Measurements from ENCODE around the gene SGIP1. TPM values are rescaled to one million over a fixed set of nuclear protein-coding genes. Genes with fewer than 3 reads are reported as not detected.
A peak's percentile ranks its signal among the peaks of the same experiment; 100 is the strongest.

SGIP1 gene
- total RNA-seq, 1 donor from 2014 or later: 0.79 TPM

DNA sequence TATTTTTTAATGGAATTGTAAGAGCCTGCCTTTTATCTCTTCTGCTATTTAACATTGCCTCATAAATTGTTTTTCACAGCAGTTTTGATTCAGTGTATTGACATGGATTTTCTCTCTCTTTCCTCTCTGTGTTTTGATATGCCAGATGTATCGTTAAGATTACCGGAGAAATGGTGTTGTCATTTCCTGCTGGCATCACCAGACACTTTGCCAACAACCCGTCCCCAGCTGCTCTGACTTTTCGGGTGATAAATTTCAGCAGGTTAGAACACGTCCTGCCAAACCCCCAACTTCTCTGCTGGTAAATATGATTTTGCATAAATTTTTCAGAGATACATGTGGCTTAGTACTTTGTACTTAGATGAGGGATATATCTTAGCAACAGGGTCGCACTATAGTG, 195.2 kb downstream of the SGIP1 start:
- Histone ChIP-seq H3K27me3 (ENCODE audit: control insufficient read depth, insufficient read depth, low read length) (no peaks in the 10 kb centered on the region), H3K36me3 (ENCODE audit: control insufficient read depth, insufficient read depth, low read length) (no peaks in the 10 kb centered on the region), H3K4me3 (ENCODE audit: low read depth, low read length) (no peak overlapping the region)
- no peak for TF ChIP-seq CTCF (IDR thresholded peaks at IDR 0.05; ENCODE audit: insufficient read depth, low read length, severe bottlenecking)
- DNase-seq (ENCODE audit: low read depth) (peak; percentile 79), FAIRE-seq (no peak)

DNA sequence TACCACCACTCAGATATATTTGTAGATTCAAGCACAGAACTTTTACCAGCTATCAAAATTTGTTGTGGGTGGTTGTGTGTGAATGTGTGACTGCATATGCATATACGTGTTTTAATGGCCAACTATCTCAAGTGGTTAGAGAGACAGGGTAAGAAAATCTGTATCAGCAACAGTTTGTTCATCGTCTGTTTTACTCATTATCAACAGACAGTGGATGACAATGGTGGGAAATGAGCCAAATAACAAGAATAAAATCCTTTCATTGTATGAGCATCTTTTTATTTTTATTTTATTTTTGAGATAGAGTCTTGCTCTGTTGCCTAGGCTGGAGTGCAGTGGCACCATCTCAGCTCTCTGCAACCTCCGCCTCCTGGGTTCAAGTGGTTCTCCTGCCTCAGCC, 195.6 kb downstream of the SGIP1 start:
- FAIRE-seq: no peak
- TF ChIP-seq CTCF (IDR thresholded peaks at IDR 0.05; ENCODE audit: insufficient read depth, low read length, severe bottlenecking): no peak
- no peak for DNase-seq (ENCODE audit: low read depth)
- Histone ChIP-seq H3K27me3 (ENCODE audit: control insufficient read depth, insufficient read depth, low read length) (no peaks in the 10 kb centered on the region), H3K36me3 (ENCODE audit: control insufficient read depth, insufficient read depth, low read length) (no peaks in the 10 kb centered on the region), H3K4me3 (ENCODE audit: low read depth, low read length) (no peak overlapping the region)

DNA sequence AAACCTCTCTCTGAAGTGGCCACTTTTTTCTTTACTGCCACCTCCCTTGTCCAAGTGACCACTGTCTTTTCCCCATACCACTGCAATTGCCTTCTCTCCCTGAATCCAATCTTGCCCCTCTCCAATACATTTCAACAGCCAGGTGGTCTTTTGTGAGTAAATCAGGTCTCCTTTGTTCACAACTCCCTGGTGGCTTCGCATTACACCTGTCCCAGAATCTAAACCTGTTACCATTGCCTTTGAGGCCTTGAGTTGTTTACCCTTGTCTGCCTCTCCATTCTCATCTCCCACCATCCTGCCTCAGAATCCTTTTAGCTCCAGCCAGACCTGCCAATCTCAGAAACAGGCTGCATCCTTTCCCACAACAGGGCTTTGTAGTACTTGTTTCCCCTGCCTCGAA, 196.5 kb downstream of the SGIP1 start:
- no peaks in the 10 kb centered on the region for H3K36me3 ChIP-seq (ENCODE audit: control insufficient read depth, insufficient read depth, low read length)
- FAIRE-seq: no peak
- H3K4me3 ChIP-seq (ENCODE audit: low read depth, low read length): no peak overlapping the region
- no peak for DNase-seq (ENCODE audit: low read depth)
- no peaks in the 10 kb centered on the region for H3K27me3 ChIP-seq (ENCODE audit: control insufficient read depth, insufficient read depth, low read length)
- TF ChIP-seq CTCF (IDR thresholded peaks at IDR 0.05; ENCODE audit: insufficient read depth, low read length, severe bottlenecking): no peak

DNA sequence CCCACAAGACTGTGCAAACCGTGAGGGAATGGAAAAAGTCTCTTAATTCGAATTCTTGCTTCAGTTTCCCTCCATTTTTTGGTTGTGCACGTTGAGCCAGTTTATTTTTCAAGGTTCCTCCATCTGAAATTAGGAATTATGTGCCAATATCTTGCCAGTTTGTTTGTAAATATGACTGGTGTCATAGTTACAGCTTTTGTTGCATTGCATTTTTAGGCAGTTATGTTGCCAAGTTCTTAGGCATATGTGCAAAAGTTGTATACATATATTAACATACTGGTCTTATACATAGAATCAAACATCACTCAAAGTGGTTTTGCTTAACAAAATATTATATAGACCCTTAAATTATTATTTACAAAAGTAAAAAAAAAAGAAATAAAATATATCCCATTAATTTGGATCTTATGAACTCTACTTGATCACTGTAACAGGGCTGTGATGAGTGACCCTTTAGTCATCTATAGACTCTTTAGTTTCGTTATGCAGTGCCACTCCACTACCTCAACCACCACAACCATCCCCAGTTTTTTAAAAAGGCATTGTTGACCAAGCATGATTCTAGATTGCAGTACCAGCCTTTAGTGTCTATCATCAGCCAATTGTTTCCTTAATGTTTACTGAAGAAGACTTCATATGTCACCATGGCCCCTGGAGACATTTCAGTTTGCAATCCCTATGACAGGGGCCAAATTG, 197.4 kb downstream of the SGIP1 start:
- no peak for TF ChIP-seq CTCF (IDR thresholded peaks at IDR 0.05; ENCODE audit: insufficient read depth, low read length, severe bottlenecking)
- DNase-seq (ENCODE audit: low read depth) (peak; percentile 57), FAIRE-seq (no peak)
- Histone ChIP-seq H3K27me3 (ENCODE audit: control insufficient read depth, insufficient read depth, low read length) (no peaks in the 10 kb centered on the region), H3K36me3 (ENCODE audit: control insufficient read depth, insufficient read depth, low read length) (no peaks in the 10 kb centered on the region), H3K4me3 (ENCODE audit: low read depth, low read length) (no peak overlapping the region)

DNA sequence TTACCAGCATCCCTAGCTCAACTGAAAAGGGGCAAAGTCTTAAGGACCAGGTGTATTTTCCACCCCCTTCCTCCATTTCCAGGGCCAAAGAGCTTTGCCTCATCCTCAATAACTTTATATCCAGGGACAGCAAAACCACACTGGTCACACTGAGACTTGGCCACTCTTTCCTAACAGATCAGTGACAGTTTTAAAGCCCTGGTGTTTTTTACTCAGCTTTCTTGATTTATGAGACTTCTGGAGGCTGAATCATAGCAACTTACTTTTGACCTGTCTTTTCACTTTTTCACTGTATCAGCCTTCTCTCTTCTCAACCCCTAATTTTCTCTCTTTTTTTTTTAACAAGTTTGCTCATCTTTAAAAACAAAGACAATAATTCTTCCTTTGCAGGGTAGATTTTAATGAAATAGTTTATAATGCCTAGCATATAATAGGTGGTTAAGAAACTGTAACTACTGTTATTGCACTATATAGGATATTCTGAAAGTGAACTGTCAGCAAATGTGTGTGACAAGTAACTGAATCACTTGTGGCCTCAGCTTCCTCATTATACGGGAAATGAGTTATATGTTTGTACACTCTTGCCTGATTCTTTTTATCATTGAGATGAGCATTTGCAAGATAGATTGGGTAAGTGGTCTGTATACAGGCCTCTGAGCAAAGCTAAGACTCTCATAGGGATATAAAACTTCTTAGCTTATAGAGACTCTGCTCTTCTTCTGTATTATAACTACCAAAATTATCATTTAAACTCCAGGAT, 198.6 kb downstream of the SGIP1 start:
- no peak for TF ChIP-seq CTCF (IDR thresholded peaks at IDR 0.05; ENCODE audit: insufficient read depth, low read length, severe bottlenecking)
- no peak for FAIRE-seq
- no peaks in the 10 kb centered on the region for H3K27me3 ChIP-seq (ENCODE audit: control insufficient read depth, insufficient read depth, low read length)
- no peak overlapping the region for H3K4me3 ChIP-seq (ENCODE audit: low read depth, low read length)
- no peaks in the 10 kb centered on the region for H3K36me3 ChIP-seq (ENCODE audit: control insufficient read depth, insufficient read depth, low read length)
- peak; percentile 82 for DNase-seq (ENCODE audit: low read depth)
